ENCODE results near the gene ALKBH5. TPM values are rescaled to one million over a fixed set of nuclear protein-coding genes. Genes with fewer than 3 reads are reported as not detected.

Gene ALKBH5
- total and polyA plus RNA-seq, 9 of the 15 experiments (the other 6 are each of a cell fraction or from before 2014, with no cell fraction given) = 11.4 to 70.0 (median 47.4) TPM

DNA sequence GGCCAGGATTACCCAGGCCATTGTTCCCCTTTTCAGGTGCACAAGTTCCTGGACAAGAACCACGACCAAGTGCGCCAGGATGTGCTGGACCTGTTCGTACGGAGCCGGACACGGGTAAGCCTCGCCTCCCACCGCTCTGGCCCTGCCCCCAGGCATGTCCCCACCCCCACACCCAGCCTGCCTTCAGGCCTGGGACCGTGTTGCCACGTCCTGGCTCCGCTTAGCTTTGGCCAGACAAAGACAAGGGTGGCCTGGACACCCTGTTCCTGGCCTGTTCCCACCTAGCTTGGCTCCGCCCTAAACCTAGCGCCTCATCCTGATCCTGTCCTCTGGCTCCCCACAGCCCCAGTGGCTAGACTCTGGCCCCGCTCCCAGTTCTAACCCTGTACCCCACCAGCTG is 44.1 kb upstream of the ALKBH5 start:
- Histone ChIP-seq H3K9me3 (replicated peaks; ENCODE audit: control insufficient read depth, insufficient read depth, low read depth, low read length) (no peaks in the 10 kb centered on the region), H4K20me1 (replicated peaks; ENCODE audit: control insufficient read depth, insufficient read depth, low read length) (peaks cover 4% of the 10 kb centered on the region; the same call in 1 of the 2 replicates), H3K27me3 (ENCODE audit: control insufficient read depth in 2 of 2, insufficient read depth in 2 of 2, low read length in 2 of 2) (no peaks in the 10 kb centered on the region), H3K36me3 (ENCODE audit: control insufficient read depth, insufficient read depth, low read length) (no peaks in the 10 kb centered on the region), H3K9me1 (ENCODE audit: control insufficient read depth, insufficient read depth, low read length) (no peaks in the 10 kb centered on the region), H3K79me2 (ENCODE audit: control insufficient read depth, insufficient read depth, low read length) (no peaks in the 10 kb centered on the region), H3K4me2 (ENCODE audit: insufficient read depth, low read length) (no peak overlapping the region), H3K9ac (ENCODE audit: insufficient read depth in 1 of 2, low read depth in 2 of 2, low read length in 2 of 2) (peak overlapping the region in 1 of 2 experiments; percentile 35; a peak in 1 of 4 replicates), H2AFZ (ENCODE audit: low read depth, low read length) (no peak overlapping the region), H3K4me1 (replicated peaks in 1 of 2; ENCODE audit: control insufficient read depth in 2 of 2, insufficient read depth in 2 of 2, low read length in 2 of 2) (peaks cover 0 to 20% of the 10 kb centered on the region in 2 experiments; a peak in 3 of 5 replicates), H3K27ac (ENCODE audit: extremely low read depth, low read depth, low read length) (no peak overlapping the region), H3K4me3 (no peak overlapping the region)
- intact Hi-C loops (cut with micrococcal nuclease) = no loop called here
- TF ChIP-seq USF1 (CRISPR knock-in tag; IDR thresholded peaks at IDR 0.05) = no peak
- TF ChIP-seq ZNF12 (CRISPR knock-in tag; IDR thresholded peaks at IDR 0.05) = no peak
- no peak for TF ChIP-seq TEAD1 (CRISPR knock-in tag; IDR thresholded peaks at IDR 0.05)
- no peak for TF ChIP-seq ZNF282 (CRISPR knock-in tag; IDR thresholded peaks at IDR 0.05)
- no peak for TF ChIP-seq SMAD2 (IDR thresholded peaks at IDR 0.05; ENCODE audit: low read depth, low read length)
- TF ChIP-seq, protein P1, sequence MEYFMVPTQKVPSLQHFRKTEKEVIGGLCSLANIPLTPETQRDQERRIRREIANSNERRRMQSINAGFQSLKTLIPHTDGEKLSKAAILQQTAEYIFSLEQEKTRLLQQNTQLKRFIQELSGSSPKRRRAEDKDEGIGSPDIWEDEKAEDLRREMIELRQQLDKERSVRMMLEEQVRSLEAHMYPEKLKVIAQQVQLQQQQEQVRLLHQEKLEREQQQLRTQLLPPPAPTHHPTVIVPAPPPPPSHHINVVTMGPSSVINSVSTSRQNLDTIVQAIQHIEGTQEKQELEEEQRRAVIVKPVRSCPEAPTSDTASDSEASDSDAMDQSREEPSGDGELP (CRISPR knock-in tag; IDR thresholded peaks at IDR 0.05; ENCODE audit: borderline replicate concordance) = no peak
- TF ChIP-seq HNRNPLL (IDR thresholded peaks at IDR 0.05; ENCODE audit: low read depth, low read length, poor library complexity, severe bottlenecking) = no peak
- TF ChIP-seq SFPQ (IDR thresholded peaks at IDR 0.05; ENCODE audit: low read depth, low read length) = no peak
- TF ChIP-seq CSDE1 (IDR thresholded peaks at IDR 0.05) = no peak
- TF ChIP-seq JUND (IDR thresholded peaks at IDR 0.05; ENCODE audit: borderline replicate concordance, low read depth, low read length) = no peak
- TF ChIP-seq JUND (tag; IDR thresholded peaks at IDR 0.05; ENCODE audit: borderline replicate concordance, low read depth, low read length) = no peak
- no peak for TF ChIP-seq TRIM24 (IDR thresholded peaks at IDR 0.05)
- no peak for TF ChIP-seq GABPB2 (CRISPR knock-in tag; conservative IDR thresholded peaks at IDR 0.05)
- FAIRE-seq (no peak), ATAC-seq (no peak; the same call in 2 of the 3 replicates), DNase-seq (ENCODE audit: extremely low read depth in 1 of 4, low spot score in 3 of 4) (no peak)
- 64% methylated on average over 8 of the region's 14 CpGs for WGBS (ENCODE audit: insufficient coverage, low coverage, missing lambda C conversion rate)
- BruUV-seq (replicated peaks) = no TSS peak
- ChIA-PET CTCF (ENCODE audit: low intra/inter-chr PET ratio) (interaction anchor here (1.0 kb wide), 1 partner anchor 92 kb away, joined by 4 read pairs; no protein-coding TSS in a partner anchor), POLR2A (interaction anchor here (0.5 kb wide), 1 partner anchor 44 kb away, joined by 3 read pairs; no protein-coding TSS in a partner anchor)
- in situ Hi-C loops (cut with MboI) = no loop called here
